ENCODE measurements around the gene PREX1.

Gene PREX1

GRCh38 chr20:48626938-48627736 lies 200.7 kb downstream of the PREX1 start:
- H3K4me2 ChIP-seq, result peak overlapping the region; percentile 85
- no peaks in the 10 kb centered on the region for H3K9me3 ChIP-seq
- peak overlapping the region; percentile 15; the same call in 1 of the 2 replicates for H3K4me3 ChIP-seq
- H3K4me1 ChIP-seq, result peaks cover 100% of the 10 kb centered on the region
- no peaks in the 10 kb centered on the region; the same call in 1 of the 2 replicates for H3K36me3 ChIP-seq
- peak overlapping the region; percentile 50; the same call in 1 of the 2 replicates for H3K9ac ChIP-seq
- H4K20me1 ChIP-seq, result no peaks in the 10 kb centered on the region
- peak overlapping the region; percentile 71 for H3K27ac ChIP-seq
- no peak for TF ChIP-seq Cebpa-rat (IDR thresholded peaks at IDR 0.05)
- H3K27me3 ChIP-seq, result no peaks in the 10 kb centered on the region

- H3K27ac ChIP-seq, result peak overlapping the region; percentile 71
- H3K9me3 ChIP-seq, result no peaks in the 10 kb centered on the region
- H3K36me3 ChIP-seq, result no peaks in the 10 kb centered on the region
- H3K4me1 ChIP-seq, result peaks cover 100% of the 10 kb centered on the region
- peak overlapping the region; percentile 85 for H3K4me2 ChIP-seq
- peak; percentile 75 for TF ChIP-seq Cebpa-rat (IDR thresholded peaks at IDR 0.05)
- peak overlapping the region; percentile 50; the same call in 1 of the 2 replicates for H3K9ac ChIP-seq
- no peaks in the 10 kb centered on the region for H4K20me1 ChIP-seq
- H3K4me3 ChIP-seq, result peak overlapping the region; percentile 15; the same call in 1 of the 2 replicates
- no peaks in the 10 kb centered on the region for H3K27me3 ChIP-seq
Measured at GRCh38 chr20:48626226-48626937, 201.4 kb downstream of the PREX1 start.

- no peak for TF ChIP-seq Cebpa-rat (IDR thresholded peaks at IDR 0.05)
- Histone ChIP-seq H4K20me1 (no peaks in the 10 kb centered on the region), H3K4me1 (peaks cover 100% of the 10 kb centered on the region), H3K36me3 (no peaks in the 10 kb centered on the region), H3K4me2 (peak overlapping the region; percentile 85), H3K9ac (no peak overlapping the region), H3K4me3 (no peak overlapping the region), H3K9me3 (no peaks in the 10 kb centered on the region), H3K27me3 (no peaks in the 10 kb centered on the region), H3K27ac (peak overlapping the region; percentile 54; the same call in 1 of the 2 replicates)
Measured at GRCh38 chr20:48625136-48625900, 202.5 kb downstream of the PREX1 start.

GRCh38 chr20:48624315-48625020 lies 203.3 kb downstream of the PREX1 start:
- peak overlapping the region; percentile 49; the same call in 1 of the 2 replicates for H3K9ac ChIP-seq

DNA sequence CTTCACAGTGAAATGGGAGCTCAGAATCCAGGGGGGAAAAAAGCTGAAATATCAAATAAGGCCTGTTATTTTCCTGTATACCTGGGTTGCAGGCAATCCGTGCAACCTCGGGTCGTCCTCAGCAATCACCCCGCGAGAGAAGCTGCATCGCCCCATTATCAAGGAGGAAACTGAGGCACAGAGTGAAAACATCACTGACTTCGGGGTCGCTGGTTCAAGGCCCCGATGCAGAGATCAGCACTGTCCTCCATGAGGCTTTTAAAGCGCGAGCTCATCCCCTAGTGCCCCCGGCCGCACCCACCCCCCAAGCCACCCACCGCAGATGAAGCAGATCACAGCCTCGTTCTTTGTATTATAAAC lies 203.9 kb downstream of the PREX1 start:
- Histone ChIP-seq H4K20me1 (no peaks in the 10 kb centered on the region), H3K4me2 (peak overlapping the region; percentile 79), H3K36me3 (no peaks in the 10 kb centered on the region), H3K4me3 (no peak overlapping the region), H3K27me3 (no peaks in the 10 kb centered on the region), H3K4me1 (peaks cover 93% of the 10 kb centered on the region), H3K27ac (no peak overlapping the region), H3K9ac (no peak overlapping the region), H3K9me3 (no peaks in the 10 kb centered on the region)
- no peak for TF ChIP-seq Cebpa-rat (IDR thresholded peaks at IDR 0.05)

More at GRCh38 chr20:48624315-48625020, 203.3 kb downstream of the PREX1 start:
- peak overlapping the region; percentile 85 for H3K4me2 ChIP-seq
- peak overlapping the region; percentile 54 for H3K27ac ChIP-seq
- H3K36me3 ChIP-seq, result no peaks in the 10 kb centered on the region
- H3K4me3 ChIP-seq, result no peak overlapping the region
- peaks cover 98% of the 10 kb centered on the region for H3K4me1 ChIP-seq
- H3K9me3 ChIP-seq, result no peaks in the 10 kb centered on the region
- H3K27me3 ChIP-seq, result no peaks in the 10 kb centered on the region
- TF ChIP-seq Cebpa-rat (IDR thresholded peaks at IDR 0.05), result peak; percentile 38; the same call in 1 of the 2 replicates
- no peaks in the 10 kb centered on the region for H4K20me1 ChIP-seq

DNA sequence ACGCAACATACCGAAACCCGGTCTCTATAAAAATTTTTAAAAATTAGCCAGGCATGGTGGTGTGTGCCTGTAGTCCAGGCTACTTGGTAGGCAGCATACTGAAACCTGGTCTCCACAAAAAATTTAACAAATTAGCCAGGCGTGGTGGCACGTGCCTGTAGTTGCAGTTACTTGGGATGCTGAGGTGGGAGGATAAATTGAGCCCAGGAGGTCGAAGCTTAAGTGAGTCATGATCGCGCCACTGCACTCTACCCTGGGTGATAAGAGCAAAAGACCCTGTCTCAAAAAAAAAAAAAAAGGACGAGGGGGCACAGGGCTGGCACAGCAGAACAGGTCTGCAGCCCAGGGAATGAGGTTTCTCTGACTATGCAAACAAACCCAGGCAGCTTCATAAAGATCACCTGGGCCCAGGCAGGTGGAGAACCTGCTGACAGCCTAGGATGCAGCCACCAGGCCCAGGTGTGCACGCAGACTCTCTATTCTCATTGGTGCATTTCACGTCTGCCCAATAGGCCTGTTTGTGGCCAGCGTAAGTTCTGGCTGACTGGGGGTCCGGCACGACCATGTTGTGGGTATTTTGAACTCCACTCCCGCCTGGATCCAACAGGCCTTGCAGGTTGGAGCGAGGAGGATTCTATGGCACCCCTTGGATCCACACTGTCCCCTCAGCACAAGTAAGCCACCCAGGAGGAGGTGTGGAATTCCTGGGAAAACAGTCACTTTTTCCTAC lies 204.5 kb downstream of the PREX1 start:
- no peaks in the 10 kb centered on the region for H4K20me1 ChIP-seq
- no peak overlapping the region for H3K27ac ChIP-seq
- no peaks in the 10 kb centered on the region for H3K36me3 ChIP-seq
- H3K4me1 ChIP-seq, result peaks cover 91% of the 10 kb centered on the region
- H3K9ac ChIP-seq, result no peak overlapping the region
- H3K27me3 ChIP-seq, result no peaks in the 10 kb centered on the region
- H3K4me2 ChIP-seq, result peak overlapping the region; percentile 79
- H3K9me3 ChIP-seq, result no peaks in the 10 kb centered on the region
- H3K4me3 ChIP-seq, result no peak overlapping the region
- no peak for TF ChIP-seq Cebpa-rat (IDR thresholded peaks at IDR 0.05)

DNA sequence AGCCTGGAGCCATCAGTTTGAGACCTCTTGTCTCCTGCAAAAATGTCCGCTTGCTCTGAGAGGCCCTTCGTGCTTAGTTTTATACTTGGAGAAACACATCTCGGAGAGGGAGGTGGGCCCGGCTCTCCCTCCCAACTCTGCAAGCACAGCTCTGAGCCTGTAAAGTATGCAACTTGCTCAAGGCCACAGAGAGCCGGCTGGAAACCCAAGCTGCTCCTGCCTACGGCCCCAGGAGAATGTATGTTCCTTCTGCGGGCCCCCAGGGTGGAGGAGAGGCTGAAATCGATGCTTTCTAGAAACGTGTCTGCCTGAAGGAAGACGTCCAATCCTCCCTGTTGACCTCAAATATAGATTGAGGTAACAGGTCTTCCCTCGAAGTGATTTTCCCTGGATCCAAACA lies 205.4 kb downstream of the PREX1 start:
- H3K9ac ChIP-seq, result no peak overlapping the region
- peaks cover 87% of the 10 kb centered on the region for H3K4me1 ChIP-seq
- TF ChIP-seq Cebpa-rat (IDR thresholded peaks at IDR 0.05), result no peak
- no peaks in the 10 kb centered on the region for H4K20me1 ChIP-seq
- H3K4me2 ChIP-seq, result peak overlapping the region; percentile 79
- H3K27me3 ChIP-seq, result no peaks in the 10 kb centered on the region
- no peak overlapping the region for H3K27ac ChIP-seq
- no peaks in the 10 kb centered on the region for H3K9me3 ChIP-seq
- no peaks in the 10 kb centered on the region for H3K36me3 ChIP-seq
- H3K4me3 ChIP-seq, result no peak overlapping the region

DNA sequence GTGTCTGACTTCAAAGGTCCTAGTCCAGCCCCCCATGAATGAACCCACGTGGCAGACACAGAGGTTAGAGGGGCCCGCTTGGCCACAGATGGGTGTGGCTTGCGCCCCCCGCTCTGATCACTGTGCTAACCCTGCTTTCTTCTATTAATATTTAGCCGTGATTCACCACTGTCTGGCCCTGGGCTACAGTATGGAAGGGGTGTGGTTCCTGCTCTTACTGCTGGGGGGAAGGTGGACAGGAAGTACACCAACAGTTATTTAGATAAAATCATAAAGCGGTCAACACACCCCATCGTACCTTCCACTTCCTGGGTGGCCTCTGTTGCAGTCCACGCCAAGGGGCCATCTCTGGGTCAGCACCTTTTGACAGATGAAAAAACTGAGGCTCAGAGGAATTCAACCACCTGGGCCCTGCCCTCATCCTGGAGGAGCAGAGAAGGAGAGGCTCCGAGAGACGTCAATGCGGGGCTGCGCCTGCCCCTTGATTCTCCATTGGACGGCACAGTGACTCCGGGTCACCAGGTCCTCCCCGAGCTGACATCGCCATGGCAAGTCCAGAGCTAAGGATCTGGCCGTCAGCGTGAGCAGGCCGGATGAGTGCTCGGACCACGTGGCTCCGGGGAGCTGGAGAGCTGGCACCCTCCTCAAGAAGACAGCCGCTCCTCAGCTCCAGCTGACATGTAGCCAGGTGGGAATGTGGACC lies 206.3 kb downstream of the PREX1 start:
- peak overlapping the region; percentile 28; the same call in 1 of the 2 replicates for H3K9ac ChIP-seq
- peaks cover 78% of the 10 kb centered on the region for H3K4me1 ChIP-seq
- no peak overlapping the region for H3K4me3 ChIP-seq
- H3K36me3 ChIP-seq, result no peaks in the 10 kb centered on the region
- H4K20me1 ChIP-seq, result no peaks in the 10 kb centered on the region
- H3K4me2 ChIP-seq, result peak overlapping the region; percentile 79
- H3K27me3 ChIP-seq, result no peaks in the 10 kb centered on the region
- TF ChIP-seq Cebpa-rat (IDR thresholded peaks at IDR 0.05), result no peak
- H3K27ac ChIP-seq, result no peak overlapping the region
- no peaks in the 10 kb centered on the region for H3K9me3 ChIP-seq
